ENCODE results near the gene CPSF6.

- TF ChIP-seq CTCF (IDR thresholded peaks at IDR 0.05) = no peak
- peak in 1 of 2 donors; percentile 8 for TF ChIP-seq POLR2AphosphoS5 (IDR thresholded peaks at IDR 0.05)
- no peak for TF ChIP-seq POLR2A (IDR thresholded peaks at IDR 0.05; ENCODE audit: low read depth)
- TF ChIP-seq EP300 (IDR thresholded peaks at IDR 0.05) = no peak
These were observed 707 bp downstream of the CPSF6 start for GRCh38 chr12:69239922-69240630.
